HCT116 (cell line): ENCODE measurements around the gene EYA4. TPM values are rescaled to one million over a fixed set of nuclear protein-coding genes. Genes with fewer than 3 reads are reported as not detected.

ENCODE experiments used
- ATAC-seq: fragments of 200-7000 bp; cut with Tn5 transposase; 2 replicates; pipeline ENCODE4 v1.9.1; 2020; ENCODE audit warnings: mild to moderate bottlenecking, moderate library complexity
- BruUV-seq: library from RNA; stranded (reverse); fragments of 400-500 nt; replicated peaks from 2 replicates; lab custom pipeline; 2021; lab: Mats Ljungman, UMichigan
- CTCF ChIA-PET: fragments of 300-600 bp; sonication (Branson Sonifier 250); formaldehyde crosslinking; loops from one replicate; lab custom pipeline; 2021; ENCODE audit warnings: antibody characterized with exemption; lab: Charles Lee
- POLR2A ChIA-PET: fragments of 300-600, 350-600 bp; sonication (Branson Sonifier 250); formaldehyde crosslinking; loops from one replicate; lab custom pipeline; 2021; ENCODE audit warnings: antibody characterized with exemption; lab: Charles Lee
- RAD21 ChIA-PET, 2 experiments: fragments of 300-600 bp; sonication (Branson Sonifier 250); formaldehyde crosslinking; loops; one replicate each; lab custom pipeline; 2023; ENCODE audit warnings: low total read pairs in 2 of 2; ENCODE audit not compliant: uncharacterized antibody in 2 of 2, unreplicated experiment in 2 of 2, low non-redundant PET in 1 of 2; lab: Charles Lee
- DNase-seq: peaks from one replicate; pipeline ENCODE4 v3.0.0-alpha.2; 2010; ENCODE audit warnings: low read depth, low spot score
- H2AFZ ChIP-seq: fragments of 200-600 bp; shearing (Covaris generic), sonication (generic); 2 replicates; pipeline ENCODE4 v1.6.1; 2017; ENCODE audit warnings: low read depth, mixed run types, mixed read lengths, antibody characterized with exemption, low read length; ENCODE audit not compliant: poor library complexity, severe bottlenecking
- H3K27ac ChIP-seq: 2 replicates; pipeline ENCODE4 v1.5.1; 2012; ENCODE audit warnings: low read depth, low read length
- H3K27me3 ChIP-seq: fragments of 200-600 bp; sonication (generic); 2 replicates; pipeline ENCODE4 v1.6.1; 2016; ENCODE audit warnings: mixed run types, low read length, mixed read lengths; ENCODE audit not compliant: insufficient read depth
- H3K36me3 ChIP-seq, 2 experiments: fragments of 200-500 bp in 1 of 2; fragments of 200-600 bp in 1 of 2; sonication (Bioruptor generic) in 1 of 2; sonication (generic) in 1 of 2; 2 replicates each; pipeline versions ENCODE4 v1.5.1 to v1.6.1; 2014 to 2016; ENCODE audit warnings: low read length in 2 of 2, inconsistent platforms in 1 of 2, mixed read lengths in 1 of 2, mixed run types in 1 of 2; ENCODE audit not compliant: insufficient read depth in 2 of 2, control insufficient read depth in 1 of 2
- H3K4me1 ChIP-seq, 2 experiments: fragments of 200-600 bp in 1 of 2; sonication (generic) in 1 of 2; 2 replicates each; pipeline versions ENCODE4 v1.5.1 to v1.6.1; 2012 to 2017; ENCODE audit warnings: low read length in 2 of 2, inconsistent platforms in 1 of 2, mild to moderate bottlenecking in 1 of 2, mixed read lengths in 1 of 2, mixed run types in 1 of 2, moderate library complexity in 1 of 2; ENCODE audit not compliant: insufficient read depth in 2 of 2, control insufficient read depth in 1 of 2
- H3K4me2 ChIP-seq: fragments of 200-600 bp; sonication (generic); 2 replicates; pipeline ENCODE4 v1.6.1; 2017; ENCODE audit warnings: mixed run types, low read length, mixed read lengths
- H3K4me3 ChIP-seq, 2 experiments: fragments of 200-600 bp in 1 of 2; sonication (generic) in 1 of 2; replicated peaks in 1 of 2; 2 replicates each; pipeline ENCODE4 v1.5.1; 2011 to 2016; ENCODE audit warnings: low read length in 2 of 2, control low read depth in 1 of 2, low read depth in 1 of 2, mild to moderate bottlenecking in 1 of 2, mixed read lengths in 1 of 2, mixed run types in 1 of 2
- H3K79me2 ChIP-seq: fragments of 200-600 bp; sonication (generic); 2 replicates; pipeline ENCODE4 v1.6.1; 2017; ENCODE audit warnings: mild to moderate bottlenecking, mixed run types, low read length, moderate library complexity, mixed read lengths; ENCODE audit not compliant: insufficient read depth
- H3K9ac ChIP-seq: fragments of 200-600 bp; sonication (generic); 2 replicates; pipeline ENCODE4 v1.6.1; 2016; ENCODE audit warnings: low read length, mixed read lengths
- H3K9me2 ChIP-seq: fragments of 200-600 bp; sonication (generic), shearing (Covaris generic); 2 replicates; pipeline ENCODE4 v1.6.1; 2017; ENCODE audit warnings: mixed run types, mild to moderate bottlenecking, moderate library complexity; ENCODE audit not compliant: insufficient read depth
- H3K9me3 ChIP-seq, 2 experiments: fragments of 200-500 bp in 1 of 2; fragments of 200-600 bp in 1 of 2; sonication (Bioruptor generic) in 1 of 2; sonication (generic) in 1 of 2; 2 replicates each; pipeline ENCODE4 v1.6.1; 2014 to 2017; ENCODE audit warnings: low read length in 2 of 2, mixed read lengths in 2 of 2, inconsistent platforms in 1 of 2, low read depth in 1 of 2, mild to moderate bottlenecking in 1 of 2, mixed run types in 1 of 2, moderate library complexity in 1 of 2; ENCODE audit not compliant: control insufficient read depth in 1 of 2, insufficient read depth in 1 of 2
- H4K20me1 ChIP-seq: fragments of 200-600 bp; sonication (generic), shearing (Covaris generic); 2 replicates; pipeline ENCODE4 v1.6.1; 2017; ENCODE audit warnings: mixed run types, mild to moderate bottlenecking, moderate library complexity; ENCODE audit not compliant: insufficient read depth
- CEBPB ChIP-seq: IDR thresholded peaks from 2 replicates; pipeline ENCODE4 v1.6.1; 2012; ENCODE audit warnings: low read depth
- EGR1 ChIP-seq: IDR thresholded peaks from 2 replicates; pipeline ENCODE4 v1.6.1; 2012; ENCODE audit warnings: low read depth
- ELF1 ChIP-seq: IDR thresholded peaks from 2 replicates; pipeline ENCODE4 v1.6.1; 2012; ENCODE audit warnings: low read depth, borderline replicate concordance
- EZH2 ChIP-seq: fragments of 200-600 bp; sonication (generic); IDR thresholded peaks from 2 replicates; pipeline ENCODE4 v1.6.1; 2017; ENCODE audit warnings: antibody characterized with exemption, mixed run types
- FOSL1 ChIP-seq: IDR thresholded peaks from 2 replicates; pipeline ENCODE4 v1.6.1; 2012; ENCODE audit warnings: low read depth
- JUND ChIP-seq: IDR thresholded peaks from 2 replicates; pipeline ENCODE4 v1.6.1; 2012
- POLR2AphosphoS5 ChIP-seq: IDR thresholded peaks from 2 replicates; pipeline ENCODE4 v1.6.1; 2011; ENCODE audit warnings: mild to moderate bottlenecking, low read depth, low read length, moderate library complexity
- REST ChIP-seq: IDR thresholded peaks from 2 replicates; pipeline ENCODE4 v1.6.1; 2012; ENCODE audit warnings: low read depth
- SIN3A ChIP-seq: IDR thresholded peaks from 2 replicates; pipeline ENCODE4 v1.6.1; 2012; ENCODE audit warnings: low read depth
- SP1 ChIP-seq: IDR thresholded peaks from 2 replicates; pipeline ENCODE4 v1.6.1; 2012; ENCODE audit warnings: low read depth
- SRF ChIP-seq: IDR thresholded peaks from 2 replicates; pipeline ENCODE4 v1.6.1; 2012; ENCODE audit warnings: low read depth
- TCF7L2 ChIP-seq: IDR thresholded peaks from 2 replicates; pipeline ENCODE4 v1.7.0; 2011; ENCODE audit warnings: borderline replicate concordance, inconsistent platforms; ENCODE audit not compliant: insufficient read depth, insufficient read length; ENCODE audit errors: extremely low read depth
- YY1 ChIP-seq: IDR thresholded peaks from 2 replicates; pipeline ENCODE4 v1.6.1; 2011; ENCODE audit warnings: low read length, low read depth, moderate library complexity, mild to moderate bottlenecking; ENCODE audit not compliant: insufficient replicate concordance; ENCODE audit errors: extremely low read depth
- ZBTB33 ChIP-seq: IDR thresholded peaks from 2 replicates; pipeline ENCODE4 v1.6.1; 2011; ENCODE audit warnings: mild to moderate bottlenecking, low read length, moderate library complexity; ENCODE audit not compliant: insufficient replicate concordance; ENCODE audit errors: extremely low read depth
- ZFX ChIP-seq: fragments of 450-650 bp; IDR thresholded peaks from 2 replicates; pipeline ENCODE4 v1.6.1; 2017
- ZNF274 ChIP-seq: fragments of 200-500 bp; sonication (Bioruptor generic); IDR thresholded peaks from 2 replicates; pipeline ENCODE4 v1.6.1; 2014; ENCODE audit warnings: mild to moderate bottlenecking, low read depth, low read length, inconsistent platforms
- intact Hi-C: fragments of 100-400 bp; cut with micrococcal nuclease; formaldehyde crosslinking; loops from 2 replicates; pipeline ENCODE4 v1.10.0; 2022
- total RNA-seq: library from RNA; stranded (reverse); gene quantifications from one replicate; pipeline ENCODE4 v1.2.1, GENCODE V29; 2021; ENCODE audit not compliant: unreplicated experiment
- TF ChIP-seq, protein P1 (sequence below): IDR thresholded peaks from 2 replicates; pipeline ENCODE4 v1.6.1; 2012

The EYA4 gene
- total RNA-seq, 1 experiment from 2014 or later = not detected

DNA sequence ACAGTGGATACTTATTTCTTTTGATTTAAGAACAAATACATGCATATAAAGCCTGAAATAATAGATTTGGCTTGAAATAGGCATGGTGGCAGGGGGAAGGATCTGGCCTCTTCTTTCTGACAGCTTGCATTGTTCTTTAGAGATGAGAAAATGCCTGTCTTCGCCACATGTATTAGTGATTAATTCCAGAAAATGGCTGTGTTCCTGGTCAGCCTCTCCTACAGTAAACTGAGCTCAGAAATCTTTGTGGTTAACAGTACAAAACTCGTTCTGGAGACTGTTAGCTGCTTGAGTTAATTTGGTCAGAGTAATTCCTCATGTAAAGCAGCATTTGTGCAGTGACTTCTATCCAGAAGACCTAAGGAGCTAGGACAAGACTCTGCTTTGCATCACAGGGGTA, 151.5 kb downstream of the EYA4 start:
- BruUV-seq = no TSS peak
- no peak for ATAC-seq
- H3K4me3 ChIP-seq = no peak overlapping the region
- H3K79me2 ChIP-seq = no peaks in the 10 kb centered on the region
- H3K27me3 ChIP-seq = peaks cover 15% of the 10 kb centered on the region; the same call in 1 of the 2 replicates
- TF ChIP-seq ZNF274 (no peak), ELF1 (no peak), SIN3A (no peak)
- TF ChIP-seq, protein P1, sequence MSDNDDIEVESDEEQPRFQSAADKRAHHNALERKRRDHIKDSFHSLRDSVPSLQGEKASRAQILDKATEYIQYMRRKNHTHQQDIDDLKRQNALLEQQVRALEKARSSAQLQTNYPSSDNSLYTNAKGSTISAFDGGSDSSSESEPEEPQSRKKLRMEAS = no peak
- H3K27ac ChIP-seq = no peak overlapping the region
- intact Hi-C loops = no loop called here
- H3K36me3 ChIP-seq = no peaks in the 10 kb centered on the region
- H3K4me2 ChIP-seq = no peak overlapping the region
- H3K9me3 ChIP-seq = no peaks in the 10 kb centered on the region
- ChIA-PET CTCF (interaction anchor here (0.6 kb wide), 1 partner anchor 793 kb away, joined by 4 read pairs; no protein-coding TSS in a partner anchor), POLR2A (no interaction called here), RAD21 (no interaction called here)
- H3K9ac ChIP-seq = no peak overlapping the region
- no peak overlapping the region for H2AFZ ChIP-seq
- no peaks in the 10 kb centered on the region for H4K20me1 ChIP-seq
- no peak for DNase-seq
- no peaks in the 10 kb centered on the region for H3K9me2 ChIP-seq
- H3K4me1 ChIP-seq = no peaks in the 10 kb centered on the region

- Histone ChIP-seq H3K4me2 (no peak overlapping the region), H4K20me1 (no peaks in the 10 kb centered on the region), H2AFZ (no peak overlapping the region), H3K9me2 (no peaks in the 10 kb centered on the region), H3K9me3 (no peaks in the 10 kb centered on the region), H3K27me3 (peaks cover 15% of the 10 kb centered on the region; the same call in 1 of the 2 replicates), H3K4me3 (no peak overlapping the region), H3K4me1 (no peaks in the 10 kb centered on the region), H3K79me2 (no peaks in the 10 kb centered on the region), H3K36me3 (no peaks in the 10 kb centered on the region), H3K9ac (no peak overlapping the region), H3K27ac (no peak overlapping the region)
- TF ChIP-seq ZFX (no peak), SP1 (no peak), YY1 (no peak), TCF7L2 (no peak), POLR2AphosphoS5 (no peak), CEBPB (no peak), REST (no peak), EZH2 (no peak), FOSL1 (no peak), JUND (no peak), SRF (no peak), ZNF274 (no peak), EGR1 (no peak), ZBTB33 (no peak)
- ChIA-PET RAD21 (no interaction called here), CTCF (no interaction called here), POLR2A (no interaction called here)
- intact Hi-C loops = no loop called here
- no TSS peak for BruUV-seq
- DNase-seq = no peak
- ATAC-seq = no peak
These were observed 152.7 kb downstream of the EYA4 start for GRCh38 chr6:133393891-133394290.
